ENCODE results near the gene HMGXB3. TPM values are rescaled to one million over a fixed set of nuclear protein-coding genes. Genes with fewer than 3 reads are reported as not detected.

HMGXB3 gene
- total and polyA plus RNA-seq, 2 of the 13 experiments (the other 11 are each of a cell fraction or from before 2014, with no cell fraction given), result 18.8 to 23.8 TPM

DNA sequence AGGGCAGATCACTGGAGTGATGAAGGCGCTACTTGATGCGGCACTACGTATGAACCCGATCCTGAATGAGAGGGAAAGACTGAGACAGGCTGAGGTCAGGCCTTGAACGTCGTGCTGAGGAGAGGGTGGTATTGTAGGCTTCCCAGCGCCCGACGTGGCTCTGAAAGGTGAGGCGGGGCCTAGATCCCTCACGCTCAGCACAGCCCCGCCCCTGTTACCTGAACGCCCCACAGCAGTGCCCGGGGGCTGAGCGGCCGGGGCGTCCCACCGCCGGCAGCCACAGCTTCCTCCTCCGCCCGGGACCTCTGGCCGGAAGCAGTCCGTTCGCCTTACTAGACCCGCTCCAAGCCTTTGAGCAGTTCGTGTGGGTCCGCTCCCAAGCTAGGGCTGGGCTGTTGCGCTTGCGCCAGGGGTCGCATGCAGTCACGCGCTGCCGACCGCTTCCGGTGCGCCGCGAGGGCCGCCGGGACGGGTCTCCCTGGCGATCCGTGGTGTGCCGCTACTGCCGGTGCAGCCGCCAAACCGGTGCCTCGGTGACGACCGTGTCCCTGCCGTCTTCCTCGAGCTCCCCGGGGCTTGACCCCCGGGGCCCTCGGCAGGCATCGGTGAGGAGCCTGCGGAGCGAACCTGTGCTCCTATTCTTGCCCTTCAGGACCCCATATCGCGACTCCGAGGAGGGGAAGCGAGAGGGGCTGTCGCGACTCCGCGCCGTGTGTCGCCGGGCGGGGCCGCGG lies at the start of gene HMGXB3, which contains the start of gene TIGD6 (continued):
- TF ChIP-seq, protein P1, sequence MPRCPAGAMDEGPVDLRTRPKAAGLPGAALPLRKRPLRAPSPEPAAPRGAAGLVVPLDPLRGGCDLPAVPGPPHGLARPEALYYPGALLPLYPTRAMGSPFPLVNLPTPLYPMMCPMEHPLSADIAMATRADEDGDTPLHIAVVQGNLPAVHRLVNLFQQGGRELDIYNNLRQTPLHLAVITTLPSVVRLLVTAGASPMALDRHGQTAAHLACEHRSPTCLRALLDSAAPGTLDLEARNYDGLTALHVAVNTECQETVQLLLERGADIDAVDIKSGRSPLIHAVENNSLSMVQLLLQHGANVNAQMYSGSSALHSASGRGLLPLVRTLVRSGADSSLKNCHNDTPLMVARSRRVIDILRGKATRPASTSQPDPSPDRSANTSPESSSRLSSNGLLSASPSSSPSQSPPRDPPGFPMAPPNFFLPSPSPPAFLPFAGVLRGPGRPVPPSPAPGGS (CRISPR knock-in tag; IDR thresholded peaks at IDR 0.05), result peak; percentile 85; the same call in 1 of the 2 replicates
- no peak for TF ChIP-seq ZC3H4 (CRISPR knock-in tag; IDR thresholded peaks at IDR 0.05; ENCODE audit: borderline replicate concordance)
- TF ChIP-seq ZNF383 (CRISPR knock-in tag; IDR thresholded peaks at IDR 0.05; ENCODE audit: borderline replicate concordance), result no peak
- TF ChIP-seq ZNF343 (CRISPR knock-in tag; IDR thresholded peaks at IDR 0.05), result no peak
- TF ChIP-seq ZNF317 (CRISPR knock-in tag; IDR thresholded peaks at IDR 0.05), result 0 out of 2 replicates have a peak, but pooled peaks have one; percentile 25
- no peak for TF ChIP-seq ZNF274 (CRISPR knock-in tag; IDR thresholded peaks at IDR 0.05)
- TF ChIP-seq ZBTB49 (CRISPR knock-in tag; IDR thresholded peaks at IDR 0.05; ENCODE audit: borderline replicate concordance), result no peak
- TF ChIP-seq, protein P2, sequence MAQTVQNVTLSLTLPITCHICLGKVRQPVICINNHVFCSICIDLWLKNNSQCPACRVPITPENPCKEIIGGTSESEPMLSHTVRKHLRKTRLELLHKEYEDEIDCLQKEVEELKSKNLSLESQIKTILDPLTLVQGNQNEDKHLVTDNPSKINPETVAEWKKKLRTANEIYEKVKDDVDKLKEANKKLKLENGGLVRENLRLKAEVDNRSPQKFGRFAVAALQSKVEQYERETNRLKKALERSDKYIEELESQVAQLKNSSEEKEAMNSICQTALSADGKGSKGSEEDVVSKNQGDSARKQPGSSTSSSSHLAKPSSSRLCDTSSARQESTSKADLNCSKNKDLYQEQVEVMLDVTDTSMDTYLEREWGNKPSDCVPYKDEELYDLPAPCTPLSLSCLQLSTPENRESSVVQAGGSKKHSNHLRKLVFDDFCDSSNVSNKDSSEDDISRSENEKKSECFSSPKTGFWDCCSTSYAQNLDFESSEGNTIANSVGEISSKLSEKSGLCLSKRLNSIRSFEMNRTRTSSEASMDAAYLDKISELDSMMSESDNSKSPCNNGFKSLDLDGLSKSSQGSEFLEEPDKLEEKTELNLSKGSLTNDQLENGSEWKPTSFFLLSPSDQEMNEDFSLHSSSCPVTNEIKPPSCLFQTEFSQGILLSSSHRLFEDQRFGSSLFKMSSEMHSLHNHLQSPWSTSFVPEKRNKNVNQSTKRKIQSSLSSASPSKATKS (CRISPR knock-in tag; IDR thresholded peaks at IDR 0.05), result no peak
- TF ChIP-seq HCFC1 (IDR thresholded peaks at IDR 0.05; ENCODE audit: low read depth, low read length), result peak; percentile 76
- no peak for TF ChIP-seq ZNF703 (CRISPR knock-in tag; IDR thresholded peaks at IDR 0.05; ENCODE audit: borderline replicate concordance)
- TF ChIP-seq, protein P3, sequence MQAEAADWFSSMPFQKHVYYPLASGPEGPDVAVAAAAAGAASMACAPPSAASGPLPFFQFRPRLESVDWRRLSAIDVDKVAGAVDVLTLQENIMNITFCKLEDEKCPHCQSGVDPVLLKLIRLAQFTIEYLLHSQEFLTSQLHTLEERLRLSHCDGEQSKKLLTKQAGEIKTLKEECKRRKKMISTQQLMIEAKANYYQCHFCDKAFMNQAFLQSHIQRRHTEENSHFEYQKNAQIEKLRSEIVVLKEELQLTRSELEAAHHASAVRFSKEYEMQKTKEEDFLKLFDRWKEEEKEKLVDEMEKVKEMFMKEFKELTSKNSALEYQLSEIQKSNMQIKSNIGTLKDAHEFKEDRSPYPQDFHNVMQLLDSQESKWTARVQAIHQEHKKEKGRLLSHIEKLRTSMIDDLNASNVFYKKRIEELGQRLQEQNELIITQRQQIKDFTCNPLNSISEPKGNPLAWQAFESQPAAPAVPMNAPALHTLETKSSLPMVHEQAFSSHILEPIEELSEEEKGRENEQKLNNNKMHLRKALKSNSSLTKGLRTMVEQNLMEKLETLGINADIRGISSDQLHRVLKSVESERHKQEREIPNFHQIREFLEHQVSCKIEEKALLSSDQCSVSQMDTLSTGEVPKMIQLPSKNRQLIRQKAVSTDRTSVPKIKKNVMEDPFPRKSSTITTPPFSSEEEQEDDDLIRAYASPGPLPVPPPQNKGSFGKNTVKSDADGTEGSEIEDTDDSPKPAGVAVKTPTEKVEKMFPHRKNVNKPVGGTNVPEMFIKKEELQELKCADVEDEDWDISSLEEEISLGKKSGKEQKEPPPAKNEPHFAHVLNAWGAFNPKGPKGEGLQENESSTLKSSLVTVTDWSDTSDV (CRISPR knock-in tag; IDR thresholded peaks at IDR 0.05), result no peak
- TF ChIP-seq NFIC (IDR thresholded peaks at IDR 0.05; ENCODE audit: low read length), result no peak; the same call in 1 of the 2 replicates
- peak; percentile 77 for TF ChIP-seq ATF1 (CRISPR knock-in tag; IDR thresholded peaks at IDR 0.05)
- TF ChIP-seq RFX1 (IDR thresholded peaks at IDR 0.05), result no peak; the same call in 1 of the 2 replicates
- TF ChIP-seq, protein P4, sequence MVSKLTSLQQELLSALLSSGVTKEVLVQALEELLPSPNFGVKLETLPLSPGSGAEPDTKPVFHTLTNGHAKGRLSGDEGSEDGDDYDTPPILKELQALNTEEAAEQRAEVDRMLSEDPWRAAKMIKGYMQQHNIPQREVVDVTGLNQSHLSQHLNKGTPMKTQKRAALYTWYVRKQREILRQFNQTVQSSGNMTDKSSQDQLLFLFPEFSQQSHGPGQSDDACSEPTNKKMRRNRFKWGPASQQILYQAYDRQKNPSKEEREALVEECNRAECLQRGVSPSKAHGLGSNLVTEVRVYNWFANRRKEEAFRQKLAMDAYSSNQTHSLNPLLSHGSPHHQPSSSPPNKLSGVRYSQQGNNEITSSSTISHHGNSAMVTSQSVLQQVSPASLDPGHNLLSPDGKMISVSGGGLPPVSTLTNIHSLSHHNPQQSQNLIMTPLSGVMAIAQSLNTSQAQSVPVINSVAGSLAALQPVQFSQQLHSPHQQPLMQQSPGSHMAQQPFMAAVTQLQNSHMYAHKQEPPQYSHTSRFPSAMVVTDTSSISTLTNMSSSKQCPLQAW (CRISPR knock-in tag; IDR thresholded peaks at IDR 0.05), result peak; percentile 90
- TF ChIP-seq ARNT (IDR thresholded peaks at IDR 0.05), result no peak
- peak; percentile 68; the same call in 1 of the 2 replicates for TF ChIP-seq ZNF510 (CRISPR knock-in tag; IDR thresholded peaks at IDR 0.05; ENCODE audit: low read depth)
- peak; percentile 28; the same call in 1 of the 2 replicates for TF ChIP-seq ZNF776 (CRISPR knock-in tag; IDR thresholded peaks at IDR 0.05)
